Middle frontal gyrus (tissue), 1 donor: ENCODE measurements around the gene TSEN54.

Source experiments
- DNase-seq: peaks from one replicate; pipeline ENCODE4 v3.0.0-alpha.2; 2015; ENCODE audit warnings: low spot score; ENCODE audit errors: extremely low spot score

Gene TSEN54

DNA sequence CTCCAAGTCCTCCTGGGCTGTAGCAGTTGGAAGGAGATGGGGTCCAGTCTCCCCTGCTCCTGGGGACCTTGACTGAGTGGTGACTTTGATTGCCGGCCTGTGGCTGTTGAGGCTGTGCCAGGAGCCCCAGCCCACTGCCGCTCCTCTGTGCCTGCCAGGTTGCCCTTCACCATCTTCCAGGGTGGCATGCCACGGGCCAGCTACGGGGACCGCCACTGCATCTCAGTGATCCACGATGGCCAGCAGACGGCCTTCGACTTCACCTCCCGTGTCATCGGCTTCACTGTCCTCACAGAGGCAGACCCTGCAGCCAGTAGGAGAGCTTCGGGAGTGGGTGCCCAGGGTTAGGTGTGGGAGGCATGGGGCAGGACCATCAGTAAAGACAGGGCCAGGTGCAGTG is 47.9 kb downstream of the TSEN54 start:
- no peak for DNase-seq

GRCh38 chr17:75565066-75565465 is 48.7 kb downstream of the TSEN54 start:
- no peak for DNase-seq

DNA sequence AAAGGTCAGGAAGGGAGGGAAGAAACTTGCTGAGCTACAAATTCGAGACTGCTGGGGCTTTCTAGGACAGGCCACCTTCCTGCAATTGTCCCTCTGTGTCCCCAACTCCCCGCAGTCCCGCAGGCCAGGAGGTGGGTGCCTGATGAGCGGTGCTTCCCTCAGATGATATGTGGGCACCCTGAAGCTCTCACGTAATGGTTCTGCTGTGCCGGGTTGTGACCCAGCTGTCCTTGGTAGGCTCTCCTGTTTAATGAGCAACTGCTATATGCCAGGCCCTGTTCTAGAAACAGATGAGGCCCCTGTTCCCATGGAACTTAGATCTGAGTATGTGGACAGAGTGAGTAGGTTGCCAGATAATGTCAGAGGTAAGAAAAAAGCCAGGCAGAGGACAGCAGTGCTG is 49.3 kb downstream of the TSEN54 start:
- DNase-seq: no peak

- DNase-seq: no peak
These were observed 50.1 kb downstream of the TSEN54 start for GRCh38 chr17:75566416-75566815.

GRCh38 chr17:75566834-75567233 is 50.5 kb downstream of the TSEN54 start:
- DNase-seq: no peak

DNA sequence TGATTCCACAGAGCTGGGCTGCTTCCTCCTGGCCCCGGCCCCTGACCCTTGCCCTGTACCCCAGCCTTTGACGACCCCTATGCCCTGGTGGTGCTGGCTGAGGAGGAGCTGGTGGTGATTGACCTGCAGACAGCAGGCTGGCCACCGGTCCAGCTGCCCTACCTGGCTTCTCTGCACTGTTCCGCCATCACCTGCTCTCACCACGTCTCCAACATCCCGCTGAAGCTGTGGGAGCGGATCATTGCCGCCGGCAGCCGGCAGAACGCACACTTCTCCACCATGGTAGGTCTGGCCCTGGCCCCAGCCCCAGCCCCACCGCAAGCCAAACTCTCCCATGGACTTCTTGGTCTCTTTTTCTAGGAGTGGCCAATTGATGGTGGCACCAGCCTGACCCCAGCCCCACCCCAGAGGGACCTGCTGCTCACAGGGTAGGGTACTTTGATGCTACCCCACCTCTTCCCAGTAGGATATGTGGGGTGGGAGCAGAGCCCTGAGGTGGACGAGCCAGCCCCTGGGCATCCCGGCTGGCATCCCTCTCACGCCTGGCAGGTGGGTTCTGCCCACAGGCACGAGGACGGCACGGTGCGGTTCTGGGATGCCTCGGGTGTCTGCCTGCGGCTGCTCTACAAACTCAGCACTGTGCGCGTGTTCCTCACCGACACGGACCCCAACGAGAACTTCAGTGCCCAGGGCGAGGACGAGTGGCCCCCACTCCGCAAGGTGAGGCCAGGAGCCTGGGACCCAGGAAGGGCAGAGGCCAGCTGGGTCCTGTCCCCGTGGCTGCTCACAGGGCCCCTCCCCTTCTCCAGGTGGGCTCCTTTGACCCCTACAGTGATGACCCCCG is 52.3 kb downstream of the TSEN54 start:
- no peak for DNase-seq

GRCh38 chr17:75570034-75570676 is 53.8 kb downstream of the TSEN54 start:
- DNase-seq: no peak

DNA sequence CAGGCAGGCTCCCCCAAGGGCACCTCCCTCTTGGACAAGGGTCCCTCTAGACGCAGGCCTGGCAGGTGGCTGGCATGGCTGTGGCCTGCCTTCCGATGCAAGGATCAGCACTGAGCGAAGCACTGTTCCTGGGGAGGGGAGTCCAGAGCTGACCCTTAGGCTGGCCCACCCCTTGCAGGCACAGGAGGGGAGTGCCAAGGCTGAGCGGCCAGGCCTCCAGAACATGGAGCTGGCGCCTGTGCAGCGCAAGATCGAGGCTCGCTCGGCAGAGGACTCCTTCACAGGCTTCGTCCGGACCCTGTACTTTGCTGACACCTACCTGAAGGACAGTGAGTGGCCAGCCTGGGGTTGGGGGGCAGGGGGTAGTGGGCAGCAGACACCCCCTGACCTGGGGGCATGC is 54.4 kb downstream of the TSEN54 start:
- no peak for DNase-seq

DNA sequence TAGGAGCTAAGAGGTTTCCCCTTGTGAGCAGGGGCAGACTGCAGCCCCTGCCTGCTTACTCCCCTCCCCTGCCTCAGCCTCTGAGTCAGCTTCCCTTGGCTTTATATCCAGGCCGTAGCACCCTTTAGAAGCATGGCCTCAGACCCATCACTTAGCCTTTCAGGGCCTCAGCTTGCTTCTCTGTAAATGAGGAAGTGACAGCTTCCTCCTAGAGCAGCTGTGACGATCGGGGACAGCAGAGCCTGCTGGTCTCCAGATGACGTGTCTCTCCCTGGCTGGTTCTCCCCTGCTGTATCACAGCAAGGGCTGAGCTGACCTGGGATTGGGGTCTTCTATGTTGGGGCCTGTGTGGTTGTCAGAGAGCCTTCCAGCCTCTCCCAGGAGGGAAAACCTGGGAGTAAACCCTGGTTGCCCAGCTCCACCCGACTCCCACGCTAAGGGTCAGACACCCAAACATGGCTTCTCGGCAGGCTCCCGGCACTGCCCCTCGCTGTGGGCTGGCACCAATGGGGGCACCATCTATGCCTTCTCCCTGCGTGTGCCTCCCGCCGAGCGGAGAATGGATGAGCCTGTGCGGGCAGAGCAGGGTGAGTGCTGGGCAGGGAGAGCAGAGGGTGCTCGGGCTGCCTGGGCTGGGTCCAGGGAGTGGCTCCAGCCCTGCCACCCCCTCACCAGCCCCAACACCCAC is 55.0 kb downstream of the TSEN54 start:
- DNase-seq: no peak

DNA sequence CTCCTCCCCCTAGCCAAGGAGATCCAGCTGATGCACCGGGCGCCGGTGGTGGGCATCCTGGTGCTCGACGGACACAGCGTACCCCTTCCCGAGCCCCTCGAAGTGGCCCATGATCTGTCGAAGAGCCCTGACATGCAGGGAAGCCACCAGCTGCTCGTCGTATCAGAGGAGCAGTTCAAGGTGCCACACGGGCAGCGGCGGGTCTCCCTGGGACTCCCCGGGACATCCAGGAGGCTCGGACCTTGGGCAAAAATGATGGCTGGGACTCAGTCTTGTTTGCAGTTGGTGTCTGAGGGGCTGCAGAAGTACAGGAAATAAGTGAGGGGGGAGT is 55.5 kb downstream of the TSEN54 start:
- DNase-seq: no peak

GRCh38 chr17:75572713-75573539 is 56.6 kb downstream of the TSEN54 start:
- DNase-seq: no peak

DNA sequence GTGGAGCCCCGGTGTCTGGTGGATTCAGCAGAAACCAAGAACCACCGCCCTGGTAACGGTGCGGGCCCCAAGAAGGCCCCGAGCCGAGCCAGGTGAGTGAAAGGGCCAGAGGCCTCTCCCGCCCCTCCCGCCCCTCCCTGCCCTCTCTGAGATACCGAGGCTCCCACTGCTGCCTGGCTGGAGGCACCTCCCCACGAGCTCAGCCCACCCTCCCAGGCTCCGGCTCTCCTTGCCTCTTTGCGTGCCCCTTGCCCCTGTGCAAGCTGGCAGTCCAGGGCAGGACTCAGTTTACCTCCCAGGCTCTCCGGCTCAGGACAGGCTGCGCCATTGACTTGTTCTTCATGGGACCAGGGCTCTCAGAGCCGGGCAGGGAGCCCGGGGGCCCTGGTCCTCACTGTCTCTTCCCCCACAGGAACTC is 57.2 kb downstream of the TSEN54 start:
- no peak for DNase-seq

- DNase-seq: no peak
These were observed 57.7 kb downstream of the TSEN54 start for GRCh38 chr17:75573994-75574393.
